SW 1271 (cell line): Measurements from ENCODE around the gene ZNF638.
"Not testable (repeated sequence)": the region's sequence is repeated elsewhere in the genome, so short reads cannot be mapped to it uniquely, and the experiment has no call there.

Source experiments
- DNase-seq, 2 experiments: peaks; one replicate each; lab custom pipeline; 2025; lab: John Stamatoyannopoulos, UW

The ZNF638 gene

DNA sequence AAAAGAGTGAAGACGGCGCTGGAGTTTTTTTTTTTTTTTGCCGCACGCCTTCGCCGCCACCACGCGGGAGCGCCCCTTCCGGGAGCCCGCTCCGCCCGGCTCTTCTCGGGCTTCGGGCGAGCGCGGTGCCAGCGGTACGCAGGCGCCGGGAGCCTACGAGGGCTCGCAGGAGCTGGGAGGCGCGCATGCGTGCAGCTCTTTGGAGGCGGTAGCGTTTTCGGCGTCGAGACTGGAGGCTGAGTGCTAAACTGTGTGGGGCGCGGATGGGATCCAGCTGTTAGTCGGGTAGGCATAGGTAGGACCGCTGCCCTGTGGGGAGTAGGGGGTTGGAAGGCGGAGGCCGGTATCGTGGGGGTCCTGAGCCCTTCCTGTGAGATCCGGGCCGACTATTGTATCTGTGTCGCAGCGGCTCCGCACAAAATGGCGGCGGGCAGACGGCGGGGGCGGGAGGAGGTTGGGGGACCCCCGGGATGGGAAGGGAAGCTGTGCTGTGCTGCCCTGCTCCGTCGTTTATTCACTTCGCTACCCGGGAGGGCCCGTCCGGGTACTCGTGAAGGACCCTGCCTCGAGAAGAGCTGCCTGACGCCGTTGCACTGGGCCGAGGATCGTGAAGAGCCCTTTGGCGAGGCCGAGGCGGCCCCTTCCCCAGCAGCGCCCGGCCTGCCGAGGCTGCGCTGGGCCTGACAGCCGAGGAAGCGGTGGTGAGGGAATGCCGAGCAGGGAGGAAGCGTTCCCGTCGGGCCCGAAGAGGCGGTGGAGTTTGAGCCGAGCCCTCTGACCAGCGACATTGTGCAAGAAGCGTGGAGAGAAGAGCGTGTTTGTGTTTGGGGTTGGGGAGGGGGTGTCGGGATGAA lies at the start of gene ZNF638:
Gene ZNF638, plus strand, starts transcription at position 202 of the 854 bp plus-strand sequence. CDS start 17,173 bp downstream, outside the sequence.
- peak; percentile 81 to 86 for DNase-seq

DNA sequence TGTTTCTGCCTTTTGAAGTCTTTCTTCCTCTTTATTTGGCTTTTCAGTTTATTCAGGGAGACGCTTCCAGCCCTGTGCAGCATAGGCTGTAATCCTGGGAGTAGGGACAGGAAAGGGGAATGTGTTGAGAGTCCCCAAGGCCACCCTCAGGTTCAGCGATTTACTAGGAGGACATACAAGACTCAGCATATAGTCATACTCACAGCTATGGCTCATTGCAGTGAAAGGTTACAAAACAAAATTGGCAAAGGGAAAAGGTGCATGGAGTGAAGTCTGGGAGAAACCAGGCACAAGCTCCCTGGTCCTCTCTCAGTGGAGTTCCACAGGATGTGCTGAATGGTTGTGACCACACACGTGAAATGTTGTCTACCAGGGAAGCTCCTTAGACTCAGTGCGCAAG lies 49.6 kb upstream of the ZNF638 start:
- no peak for DNase-seq

- no peak for DNase-seq
These were observed 49.1 kb upstream of the ZNF638 start for GRCh38 chr2:71282493-71282892.

DNA sequence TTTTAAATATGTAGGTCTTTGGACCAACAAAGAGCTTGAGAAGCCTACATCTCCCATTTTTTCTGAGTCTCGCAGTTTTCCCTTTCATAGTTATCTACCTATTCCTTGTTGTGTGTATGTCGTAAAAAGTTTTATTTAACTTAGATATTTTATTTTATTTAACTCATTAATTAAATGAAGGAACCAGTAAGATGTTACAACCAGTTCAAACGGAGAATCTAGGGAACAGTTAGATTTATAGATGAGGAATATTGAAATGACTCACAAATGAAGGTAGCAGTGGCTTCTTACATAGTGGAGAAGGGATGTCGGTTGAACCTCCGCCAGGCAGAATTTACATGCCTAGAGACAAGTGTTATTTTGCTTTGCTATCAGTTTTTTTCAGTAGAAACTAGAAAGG lies 48.5 kb upstream of the ZNF638 start:
- no peak for DNase-seq

DNA sequence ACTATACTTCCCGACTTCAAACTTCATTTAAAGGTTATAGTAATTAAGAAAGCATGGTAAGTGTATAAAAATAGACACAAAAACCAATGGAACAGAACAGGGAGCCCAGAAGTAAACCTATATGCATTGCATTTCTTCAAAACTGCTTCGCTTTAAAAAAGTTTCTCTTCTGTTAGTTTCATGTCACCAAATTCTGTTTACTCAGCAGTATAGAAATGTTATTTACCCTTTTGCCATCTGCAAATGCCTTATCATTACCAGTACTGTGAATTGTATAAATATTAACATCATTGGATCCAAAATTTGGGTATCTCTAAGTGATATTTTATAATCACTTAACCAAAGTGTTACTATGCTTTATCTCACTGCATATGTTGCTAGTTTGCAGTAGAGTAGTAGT lies 45.9 kb upstream of the ZNF638 start:
- no peak for DNase-seq

GRCh38 chr2:71291398-71291797 lies 40.2 kb upstream of the ZNF638 start:
- no peak for DNase-seq

- no peak for DNase-seq
These were observed 39.4 kb upstream of the ZNF638 start for GRCh38 chr2:71292159-71292558.

- no peak for DNase-seq
These were observed 32.7 kb upstream of the ZNF638 start for GRCh38 chr2:71298914-71299313.

DNA sequence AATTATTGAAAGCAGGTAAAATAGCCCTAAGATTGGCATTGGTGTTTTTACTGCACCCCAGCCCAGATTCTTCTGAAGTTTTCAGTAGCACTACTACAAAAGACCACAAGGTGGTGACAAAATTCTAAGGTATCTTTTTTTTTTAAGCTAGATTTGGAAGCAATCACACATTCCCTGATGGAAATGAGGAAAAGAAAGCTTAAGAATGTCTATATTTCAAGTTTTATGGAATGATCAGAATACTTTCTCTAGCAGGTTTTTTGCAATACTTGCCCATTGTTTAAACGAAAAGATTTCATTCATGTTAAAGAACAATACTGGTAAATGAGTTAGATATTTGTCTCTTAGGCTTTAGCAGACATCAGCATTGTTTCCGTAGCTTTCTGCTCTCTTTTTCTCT lies 32.1 kb upstream of the ZNF638 start:
- peak in 1 of 2 experiments; percentile 23 for DNase-seq

DNA sequence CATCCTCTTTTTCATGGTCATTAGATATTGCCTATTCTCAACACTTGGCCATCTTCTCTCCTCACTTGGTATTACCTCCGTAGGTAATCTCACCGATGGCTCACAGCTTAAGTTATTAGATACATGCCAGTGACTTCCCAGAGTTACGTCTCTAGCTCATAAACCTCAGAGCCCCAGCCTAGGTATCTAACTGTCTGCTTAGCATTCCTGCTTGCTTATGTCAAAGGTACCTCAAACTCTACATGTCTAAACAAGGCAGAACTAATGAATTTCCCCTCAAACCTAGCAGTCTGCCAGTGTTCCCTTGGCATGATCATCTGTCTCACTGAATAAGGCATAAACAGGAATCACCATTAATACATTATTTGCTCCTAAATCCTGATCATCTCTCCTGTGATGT lies 27.7 kb upstream of the ZNF638 start:
- no peak for DNase-seq

DNA sequence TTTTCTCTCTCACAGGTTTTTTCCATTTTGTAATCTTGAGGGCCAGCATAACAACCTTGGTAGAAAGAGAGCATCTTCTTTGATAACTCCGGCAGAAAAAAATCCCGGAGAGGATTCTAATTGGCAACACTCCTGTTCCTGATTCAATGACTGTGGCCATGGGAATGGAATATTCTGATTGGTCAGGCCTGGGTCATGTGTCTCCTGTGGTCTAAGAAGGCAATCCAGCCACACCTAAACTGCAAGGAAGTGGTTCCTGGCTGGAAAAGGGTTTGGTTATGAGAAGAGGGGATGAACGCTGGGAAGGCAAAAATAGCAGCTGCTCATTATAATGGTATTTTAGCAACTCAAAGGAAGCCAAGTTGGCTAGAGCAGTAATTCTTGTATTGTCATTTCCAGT lies 24.8 kb upstream of the ZNF638 start:
- no peak for DNase-seq

- no peak for DNase-seq
These were observed 18.4 kb upstream of the ZNF638 start for GRCh38 chr2:71313016-71313766.

DNA sequence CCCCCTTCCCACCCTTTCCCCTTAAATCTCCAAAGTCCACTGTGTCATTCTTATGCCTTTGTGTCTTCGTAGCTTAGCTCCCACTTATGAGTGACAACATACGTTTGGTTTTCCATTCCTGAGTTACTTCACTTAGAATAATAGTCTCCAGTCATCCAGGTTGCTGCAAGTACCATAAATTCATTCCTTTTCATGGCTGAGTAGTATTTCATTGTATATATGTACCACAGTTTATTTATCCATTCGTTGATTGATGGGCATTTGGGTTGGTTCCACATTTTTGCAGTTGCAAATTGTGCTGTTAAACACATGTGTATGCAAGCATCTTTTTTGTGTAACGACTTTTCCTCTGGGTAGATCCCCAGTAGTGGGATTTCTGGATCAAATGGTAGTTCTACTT lies 14.5 kb upstream of the ZNF638 start:
- no peak for DNase-seq

DNA sequence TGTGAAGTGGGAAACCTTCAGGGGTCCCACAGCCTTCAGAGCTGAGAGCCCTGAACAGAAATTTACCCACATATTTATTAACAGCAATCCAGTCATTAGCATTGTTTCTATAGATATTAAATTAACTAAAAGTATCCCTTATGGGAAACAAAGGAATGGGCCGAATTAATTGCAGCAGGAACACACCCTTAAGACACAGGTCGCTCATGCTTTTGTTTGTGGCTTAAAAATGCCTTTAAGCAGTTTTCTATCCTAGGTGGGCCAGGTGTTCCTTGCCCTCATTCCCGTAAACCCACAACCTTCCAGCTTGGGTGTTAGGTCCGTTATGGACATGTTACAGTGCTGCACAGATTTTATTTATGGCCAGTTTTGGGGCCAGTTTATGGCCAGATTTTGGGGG lies 13.7 kb upstream of the ZNF638 start:
- not testable (repeated sequence) for DNase-seq

GRCh38 chr2:71323386-71323785 lies 8.2 kb upstream of the ZNF638 start:
- no peak for DNase-seq

DNA sequence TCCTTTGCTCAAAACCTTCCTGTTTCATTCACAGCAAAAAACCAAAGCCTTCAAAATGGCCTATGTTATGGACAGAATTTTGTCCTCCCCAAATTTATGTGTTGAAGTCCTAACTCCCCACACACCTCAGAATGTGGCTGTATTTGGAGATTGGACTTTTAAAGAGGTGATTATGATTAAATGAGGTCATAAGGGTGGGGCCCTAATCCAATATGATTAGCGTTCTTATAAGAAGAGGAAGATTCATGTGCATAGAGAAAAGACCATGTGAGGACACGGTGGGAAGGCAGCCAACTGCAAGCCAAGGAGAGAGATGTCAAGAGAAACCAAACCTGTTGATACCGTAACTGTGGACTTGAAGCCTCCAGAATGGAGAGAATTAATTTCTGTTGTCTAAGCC lies 4.6 kb upstream of the ZNF638 start:
- DNase-seq: no peak

DNA sequence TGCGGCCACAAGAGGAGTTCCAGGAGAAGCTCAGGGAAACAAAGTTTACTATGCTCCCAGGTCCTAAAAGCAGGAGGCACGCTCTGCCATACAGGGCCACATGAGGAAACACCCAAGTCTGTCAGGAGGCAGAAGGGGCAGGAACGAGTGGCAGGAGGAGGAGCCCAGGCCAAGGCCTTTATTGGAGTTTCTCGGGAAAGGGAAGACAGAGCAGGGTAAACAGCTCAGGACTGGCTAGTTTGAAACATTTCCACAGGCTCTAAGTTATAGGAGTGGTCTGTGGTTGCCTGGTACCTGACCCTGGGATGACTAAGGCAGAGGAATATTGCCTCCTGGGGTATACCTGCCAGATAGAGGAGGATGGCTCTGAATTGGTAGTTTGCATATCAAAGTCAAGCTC lies 3.7 kb upstream of the ZNF638 start:
- no peak for DNase-seq

GRCh38 chr2:71330155-71330554 lies 1.4 kb upstream of the ZNF638 start:
- no peak for DNase-seq

DNA sequence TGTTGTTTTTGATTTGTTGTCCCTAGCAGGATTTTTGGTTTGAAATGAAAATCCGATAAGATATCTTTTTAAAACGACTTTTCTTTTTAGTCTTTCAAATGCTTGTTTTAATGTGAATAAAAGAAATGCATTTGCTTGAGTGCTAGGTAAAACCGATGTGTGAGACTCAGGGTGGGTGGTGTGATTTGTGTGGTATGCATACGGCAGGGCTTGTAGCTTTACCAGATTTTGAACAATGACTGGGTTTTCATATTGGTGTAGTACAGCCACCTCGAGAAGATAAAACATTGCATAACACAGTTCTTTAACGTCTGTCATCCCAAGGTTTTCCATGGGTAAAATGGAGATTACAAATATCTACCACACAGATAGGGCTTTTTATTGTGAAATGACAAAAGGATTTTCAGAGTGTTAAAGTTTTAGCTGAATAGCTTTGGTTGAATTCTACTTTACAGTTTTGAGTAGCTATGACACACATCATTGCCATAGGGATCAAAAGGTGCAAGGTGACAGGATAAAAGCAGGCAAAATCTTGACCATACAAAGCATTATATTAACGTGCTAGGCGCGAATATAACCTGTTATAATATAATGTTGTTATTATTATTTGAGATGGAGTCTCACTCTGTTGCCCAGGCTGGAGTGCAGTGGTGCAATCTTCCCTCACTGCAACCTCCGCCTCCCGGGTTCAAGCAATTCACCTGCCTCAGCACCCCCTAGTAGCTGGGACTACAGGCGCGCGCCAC lies 824 bp upstream of the ZNF638 start:
- no peak for DNase-seq

DNA sequence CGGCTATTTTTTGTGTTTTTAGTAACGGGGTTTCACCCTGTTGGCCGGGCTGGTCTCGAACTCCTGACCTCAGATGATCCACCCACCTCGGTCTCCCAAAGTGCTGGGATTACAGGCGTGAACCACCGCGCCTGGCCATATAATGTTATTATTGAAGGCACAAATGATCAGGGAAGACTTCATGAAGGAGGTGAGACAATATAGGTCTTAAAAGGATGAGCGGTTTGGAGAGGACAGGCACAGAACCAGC lies 326 bp upstream of the ZNF638 start:
- not testable (repeated sequence) for DNase-seq

DNA sequence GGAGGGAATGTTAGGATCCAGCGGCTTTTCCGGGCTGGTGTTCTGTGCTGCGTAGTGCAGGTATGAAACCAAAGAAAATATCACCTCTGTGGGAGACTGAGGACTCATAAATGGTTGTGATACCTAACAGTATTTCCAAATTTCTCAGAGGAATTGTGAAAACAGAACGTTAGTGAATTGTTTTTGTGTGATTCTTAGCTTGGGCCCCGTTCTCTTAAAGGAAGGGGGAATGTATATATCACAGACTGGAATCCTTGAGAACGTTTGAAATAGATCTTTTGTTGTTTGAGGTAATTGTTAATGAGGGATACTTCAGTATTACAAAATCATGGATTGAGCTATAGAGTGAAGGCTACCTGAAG lies 834 bp downstream of the ZNF638 start:
- no peak for DNase-seq

DNA sequence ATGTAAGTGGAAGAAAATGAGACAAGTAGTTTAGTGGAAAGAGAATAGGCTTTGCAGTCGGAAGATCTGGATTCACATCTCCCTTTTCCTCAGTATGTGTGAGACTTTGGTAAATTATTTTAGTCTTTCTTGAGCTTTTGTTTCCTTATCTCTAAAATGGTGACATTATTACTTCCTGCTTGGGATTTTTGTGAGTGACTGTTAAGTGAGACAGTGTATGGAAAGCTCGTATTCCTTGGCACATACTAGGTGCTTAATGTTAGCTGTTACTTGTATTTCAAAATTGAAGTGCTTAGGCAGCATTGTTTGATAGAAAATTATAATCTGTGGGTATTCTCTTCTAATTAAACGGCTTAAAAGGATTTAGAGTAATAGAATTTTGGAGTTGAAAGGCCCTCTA lies 2.0 kb downstream of the ZNF638 start:
- DNase-seq: no peak

GRCh38 chr2:71336384-71336783 lies 4.8 kb downstream of the ZNF638 start:
- DNase-seq: no peak
